ENCODE results near the gene TBC1D5. TPM values are rescaled to one million over a fixed set of nuclear protein-coding genes. Genes with fewer than 3 reads are reported as not detected.

The TBC1D5 gene
- total and polyA plus RNA-seq, 2 of the 8 experiments (the other 6 are each of a cell fraction or from before 2014, with no cell fraction given): 11.0 to 22.9 TPM

GRCh38 chr3:17742880-17743657, 638 bp upstream of the TBC1D5 start:
- FAIRE-seq (no peak), DNase-seq (ENCODE audit: low read depth in 1 of 2, low spot score in 2 of 2) (no peak)
- Histone ChIP-seq H4K91ac (replicated peaks; ENCODE audit: insufficient read length, low read length) (peak overlapping the region; percentile 85), H4K5ac (ENCODE audit: insufficient read length, low read depth, low read length) (peak overlapping the region; percentile 78), H2BK15ac (ENCODE audit: low read length) (no peak overlapping the region), H3K9ac (replicated peaks in 1 of 4; ENCODE audit: extremely low read depth in 1 of 4, low read depth in 3 of 4, low read length in 3 of 4) (peak overlapping the region; percentile 69 to 92 (median 85); a peak in 6 of 7 replicates), H3K56ac (replicated peaks; ENCODE audit: insufficient read length, low read depth, low read length) (peak overlapping the region; percentile 78), H4K20me1 (replicated peaks in 1 of 2; ENCODE audit: control insufficient read depth in 1 of 2, insufficient read depth in 2 of 2, low read length in 2 of 2) (no peaks in the 10 kb centered on the region), H3K4me2 (ENCODE audit: insufficient read depth in 1 of 2, low read depth in 2 of 2, low read length in 2 of 2) (peak overlapping the region; percentile 83 to 92), H3K27me3 (replicated peaks in 1 of 4; ENCODE audit: control insufficient read depth in 3 of 4, extremely low read depth in 1 of 4, insufficient read depth in 3 of 4, low read length in 3 of 4) (no peaks in the 10 kb centered on the region), H3K4me3 (ENCODE audit: extremely low read depth in 1 of 4, insufficient read depth in 2 of 4, low read depth in 3 of 4, low read length in 4 of 4) (peak overlapping the region; percentile 57 to 90 (median 62)), H3K36me3 (ENCODE audit: control insufficient read depth in 2 of 4, insufficient read depth in 4 of 4, low read length in 3 of 4) (no peaks in the 10 kb centered on the region), H3K23ac (ENCODE audit: insufficient read length) (no peak overlapping the region), H4K8ac (ENCODE audit: extremely low read depth, insufficient read depth, low read length) (peak overlapping the region; percentile 94), H3K9me3 (ENCODE audit: insufficient read depth in 2 of 2, low read depth in 1 of 2, low read length in 1 of 2) (no peaks in the 10 kb centered on the region), H2AFZ (ENCODE audit: low read length) (peak overlapping the region; percentile 97), H3K79me2 (ENCODE audit: control insufficient read depth in 1 of 2, insufficient read depth in 2 of 2, low read length in 2 of 2) (peaks cover 0 to 26% of the 10 kb centered on the region in 2 experiments; a peak in 2 of 4 replicates), H3K4me1 (replicated peaks in 1 of 4; ENCODE audit: control insufficient read depth in 3 of 4, insufficient read depth in 4 of 4, low read length in 3 of 4) (peaks cover 2 to 8% (median 5%) of the 10 kb centered on the region in 4 experiments; a peak in 3 of 7 replicates), H3K79me1 (ENCODE audit: low read depth, low read length) (no peaks in the 10 kb centered on the region; the same call in 1 of the 2 replicates), H3K23me2 (ENCODE audit: low read depth, low read length) (peaks cover 3% of the 10 kb centered on the region), H3K27ac (ENCODE audit: low read depth, low read length) (peak overlapping the region; percentile 94), H2BK12ac (ENCODE audit: low read depth, low read length) (no peak overlapping the region), H2BK20ac (ENCODE audit: low read length) (no peak overlapping the region), H2BK5ac (ENCODE audit: low read depth, low read length) (no peak overlapping the region; the same call in 1 of the 2 replicates), H2AK5ac (ENCODE audit: low read depth, low read length) (no peak overlapping the region), H2BK120ac (replicated peaks; ENCODE audit: low read depth, low read length) (peak overlapping the region; percentile 91), H3K18ac (ENCODE audit: extremely low read depth, low read length) (peak overlapping the region; percentile 99), H3K14ac (ENCODE audit: insufficient read length) (no peak overlapping the region), H3K4ac (replicated peaks; ENCODE audit: insufficient read length, low read depth, low read length) (peak overlapping the region; percentile 32)
- CTCF ChIA-PET (ENCODE audit: partially characterized antibody): interaction anchor here (1.3 kb wide), 1 partner anchor 98 kb away, joined by 5 read pairs; no protein-coding TSS in a partner anchor
- 19% methylated on average over 9 of the region's 12 CpGs; no CpG with 5 or more reads in 1 of the 2 experiments for WGBS, 2 experiments (ENCODE audit: extremely low coverage in 1 of 2, insufficient coverage in 1 of 2, insufficient read length in 1 of 2, insufficient replicate concordance in 2 of 2, low coverage in 1 of 2, low lambda C conversion rate in 2 of 2, missing lambda C conversion rate in 1 of 2)
- POLR2A ChIA-PET (ENCODE audit: partially characterized antibody): interaction anchor here (0.8 to 1.8 kb wide), 7 partner anchors 9 to 222 kb away, joined by 3 to 6 read pairs (median 4); no protein-coding TSS in a partner anchor
- peak in 1 of 2 experiments; percentile 16; a peak in 1 of 3 replicates for TF ChIP-seq POLR2A (IDR thresholded peaks at IDR 0.05; ENCODE audit: control extremely low read depth in 1 of 2, low read depth in 2 of 2, low read length in 2 of 2)
- no peak for TF ChIP-seq GABPA (IDR thresholded peaks at IDR 0.05; ENCODE audit: borderline replicate concordance, insufficient read depth, low read length)
- no peak for TF ChIP-seq JUND (IDR thresholded peaks at IDR 0.05; ENCODE audit: low read length)
- no peak for TF ChIP-seq POU5F1 (IDR thresholded peaks at IDR 0.05; ENCODE audit: low read depth, low read length)
- TF ChIP-seq SIRT6 (IDR thresholded peaks at IDR 0.05; ENCODE audit: low read length): no peak
- TF ChIP-seq, protein P1, sequence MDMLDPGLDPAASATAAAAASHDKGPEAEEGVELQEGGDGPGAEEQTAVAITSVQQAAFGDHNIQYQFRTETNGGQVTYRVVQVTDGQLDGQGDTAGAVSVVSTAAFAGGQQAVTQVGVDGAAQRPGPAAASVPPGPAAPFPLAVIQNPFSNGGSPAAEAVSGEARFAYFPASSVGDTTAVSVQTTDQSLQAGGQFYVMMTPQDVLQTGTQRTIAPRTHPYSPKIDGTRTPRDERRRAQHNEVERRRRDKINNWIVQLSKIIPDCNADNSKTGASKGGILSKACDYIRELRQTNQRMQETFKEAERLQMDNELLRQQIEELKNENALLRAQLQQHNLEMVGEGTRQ (IDR thresholded peaks at IDR 0.05; ENCODE audit: low read length): no peak
- no peak for TF ChIP-seq TCF12 (IDR thresholded peaks at IDR 0.05; ENCODE audit: low read depth, low read length)
- TF ChIP-seq KDM4A (IDR thresholded peaks at IDR 0.05; ENCODE audit: low read depth, low read length, severe bottlenecking): peak; percentile 14
- no peak for TF ChIP-seq TAF1 (IDR thresholded peaks at IDR 0.05; ENCODE audit: low read depth, low read length)
- TF ChIP-seq CREB1 (IDR thresholded peaks at IDR 0.05): no peak
- no peak for TF ChIP-seq EP300 (IDR thresholded peaks at IDR 0.05; ENCODE audit: borderline replicate concordance in 1 of 2, low read depth in 2 of 2, low read length in 2 of 2)
- TF ChIP-seq NRF1 (IDR thresholded peaks at IDR 0.05; ENCODE audit: low read depth, low read length): peak; percentile 85
